Activated naive CD8-positive, alpha-beta T cell treated with anti-CD3 and anti-CD28 coated beads, Interleukin-2, amount 10 ng/mL, durations not matched to agents 7 days and 5 days (primary cell): ENCODE measurements around the gene TSPAN9. TPM values are rescaled to one million over a fixed set of nuclear protein-coding genes. Genes with fewer than 3 reads are reported as not detected.

Experiments
- ATAC-seq: fragments of 150-1000 bp; cut with Tn5 transposase; one replicate; pipeline ENCODE4 v1.10.0; 2021; ENCODE audit warnings: low read depth, moderate library complexity
- POLR2A ChIA-PET: fragments of 350-600 bp; sonication (Branson Sonifier 250); formaldehyde crosslinking; loops from one replicate; lab custom pipeline; 2021; ENCODE audit warnings: antibody characterized with exemption; lab: Charles Lee
- DNase-seq: peaks from one replicate; pipeline ENCODE4 v3.0.0; 2021
- H3K27ac Mint-ChIP-seq: one replicate; pipeline ENCODE4 v1.8.0; 2022; ENCODE audit warnings: mild to moderate bottlenecking, mixed read lengths
- H3K27me3 Mint-ChIP-seq: one replicate; pipeline ENCODE4 v1.8.0; 2022; ENCODE audit warnings: mild to moderate bottlenecking, moderate library complexity, mixed read lengths
- H3K36me3 Mint-ChIP-seq: one replicate; pipeline ENCODE4 v1.8.0; 2021; ENCODE audit warnings: mild to moderate bottlenecking, mixed read lengths
- H3K4me1 Mint-ChIP-seq: one replicate; pipeline ENCODE4 v1.8.0; 2021; ENCODE audit warnings: mixed read lengths
- H3K4me3 Mint-ChIP-seq: one replicate; pipeline ENCODE4 v1.8.0; 2022; ENCODE audit warnings: mild to moderate bottlenecking, moderate library complexity, mixed read lengths
- H3K9me3 Mint-ChIP-seq: one replicate; pipeline ENCODE4 v1.8.0; 2021; ENCODE audit warnings: mixed read lengths
- total RNA-seq, 2 experiments: library from RNA; stranded (reverse); gene quantifications; one replicate each; pipeline ENCODE4 v1.2.3, GENCODE V29; 2021

The TSPAN9 gene
- total RNA-seq, 2 experiments from 2014 or later = 0.42 to 0.60 TPM

- H3K9me3 Mint-ChIP-seq = no peaks in the 10 kb centered on the region
- no peak overlapping the region for H3K4me3 Mint-ChIP-seq
- no peaks in the 10 kb centered on the region for H3K4me1 Mint-ChIP-seq
- no peak for ATAC-seq
- POLR2A ChIA-PET = no interaction called here
- H3K36me3 Mint-ChIP-seq = no peaks in the 10 kb centered on the region
- H3K27me3 Mint-ChIP-seq = no peaks in the 10 kb centered on the region
- H3K27ac Mint-ChIP-seq = no peak overlapping the region
- DNase-seq = no peak
These were observed 12.4 kb downstream of the TSPAN9 start for GRCh38 chr12:3089588-3089987.

GRCh38 chr12:3090240-3091037, 13.3 kb downstream of the TSPAN9 start:
- H3K4me1 Mint-ChIP-seq = no peaks in the 10 kb centered on the region
- H3K27me3 Mint-ChIP-seq = no peaks in the 10 kb centered on the region
- no peaks in the 10 kb centered on the region for H3K36me3 Mint-ChIP-seq
- H3K27ac Mint-ChIP-seq = no peak overlapping the region
- POLR2A ChIA-PET = no interaction called here
- H3K4me3 Mint-ChIP-seq = no peak overlapping the region
- H3K9me3 Mint-ChIP-seq = no peaks in the 10 kb centered on the region
- DNase-seq = no peak
- no peak for ATAC-seq

- H3K9me3 Mint-ChIP-seq = no peaks in the 10 kb centered on the region
- DNase-seq (no peak), ATAC-seq (no peak)
- H3K27ac Mint-ChIP-seq = no peak overlapping the region
- POLR2A ChIA-PET = no interaction called here
- H3K27me3 Mint-ChIP-seq = no peaks in the 10 kb centered on the region
- H3K4me1 Mint-ChIP-seq = no peaks in the 10 kb centered on the region
- no peak overlapping the region for H3K4me3 Mint-ChIP-seq
- H3K36me3 Mint-ChIP-seq = no peaks in the 10 kb centered on the region
These were observed 13.8 kb downstream of the TSPAN9 start for GRCh38 chr12:3091038-3091319.

- POLR2A ChIA-PET = no interaction called here
- Mint-ChIP-seq H3K9me3 (peaks cover 5% of the 10 kb centered on the region), H3K27ac (no peak overlapping the region), H3K4me3 (no peak overlapping the region), H3K27me3 (no peaks in the 10 kb centered on the region), H3K36me3 (no peaks in the 10 kb centered on the region), H3K4me1 (no peaks in the 10 kb centered on the region)
- ATAC-seq (no peak), DNase-seq (no peak)
These were observed 14.4 kb downstream of the TSPAN9 start for GRCh38 chr12:3091382-3092241.

- no peaks in the 10 kb centered on the region for H3K27me3 Mint-ChIP-seq
- no peak overlapping the region for H3K4me3 Mint-ChIP-seq
- H3K36me3 Mint-ChIP-seq = no peaks in the 10 kb centered on the region
- POLR2A ChIA-PET = no interaction called here
- H3K27ac Mint-ChIP-seq = no peak overlapping the region
- ATAC-seq (no peak), DNase-seq (no peak)
- peaks cover 7% of the 10 kb centered on the region for H3K4me1 Mint-ChIP-seq
- peaks cover 6% of the 10 kb centered on the region for H3K9me3 Mint-ChIP-seq
These were observed 15.6 kb downstream of the TSPAN9 start for GRCh38 chr12:3092764-3093163.

- POLR2A ChIA-PET = no interaction called here
- Mint-ChIP-seq H3K4me3 (no peak overlapping the region), H3K27me3 (peaks cover 2% of the 10 kb centered on the region), H3K36me3 (peaks cover 3% of the 10 kb centered on the region), H3K4me1 (peaks cover 7% of the 10 kb centered on the region), H3K27ac (no peak overlapping the region), H3K9me3 (peaks cover 23% of the 10 kb centered on the region)
- no peak for DNase-seq
- ATAC-seq = no peak
These were observed 20.1 kb downstream of the TSPAN9 start for GRCh38 chr12:3097186-3097804.

- DNase-seq (no peak), ATAC-seq (no peak)
- peaks cover 7% of the 10 kb centered on the region for H3K4me1 Mint-ChIP-seq
- no peak overlapping the region for H3K27ac Mint-ChIP-seq
- peaks cover 2% of the 10 kb centered on the region for H3K27me3 Mint-ChIP-seq
- no peak overlapping the region for H3K4me3 Mint-ChIP-seq
- H3K9me3 Mint-ChIP-seq = peaks cover 23% of the 10 kb centered on the region
- POLR2A ChIA-PET = no interaction called here
- H3K36me3 Mint-ChIP-seq = peaks cover 3% of the 10 kb centered on the region
These were observed 20.7 kb downstream of the TSPAN9 start for GRCh38 chr12:3097836-3098235.

- Mint-ChIP-seq H3K4me3 (no peak overlapping the region), H3K36me3 (peaks cover 3% of the 10 kb centered on the region), H3K27ac (no peak overlapping the region), H3K27me3 (peaks cover 2% of the 10 kb centered on the region), H3K4me1 (peaks cover 7% of the 10 kb centered on the region), H3K9me3 (peaks cover 23% of the 10 kb centered on the region)
- no peak for ATAC-seq
- DNase-seq = no peak
- POLR2A ChIA-PET = no interaction called here
These were observed 21.3 kb downstream of the TSPAN9 start for GRCh38 chr12:3098436-3098835.

DNA sequence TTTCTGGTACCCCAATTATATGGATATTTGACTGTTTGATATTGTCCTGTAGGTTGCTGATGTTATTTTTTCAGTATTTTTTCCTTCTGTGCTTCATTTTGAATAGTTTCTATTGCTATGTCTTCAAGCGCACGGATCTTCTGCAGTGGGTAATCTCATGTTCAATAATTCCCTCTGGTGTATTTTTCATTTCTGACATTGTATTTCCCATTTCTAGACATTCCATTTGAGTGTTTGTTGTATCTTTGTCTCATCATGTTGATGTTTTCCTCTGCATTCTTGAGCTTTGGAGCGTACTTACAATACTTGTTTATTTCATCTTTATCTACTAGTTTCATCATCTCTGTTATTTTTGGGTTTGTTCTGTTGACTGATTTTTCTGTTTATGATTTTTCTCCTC, 22.0 kb downstream of the TSPAN9 start:
- Mint-ChIP-seq H3K36me3 (peaks cover 3% of the 10 kb centered on the region), H3K4me1 (peaks cover 7% of the 10 kb centered on the region), H3K27ac (no peak overlapping the region)

DNA sequence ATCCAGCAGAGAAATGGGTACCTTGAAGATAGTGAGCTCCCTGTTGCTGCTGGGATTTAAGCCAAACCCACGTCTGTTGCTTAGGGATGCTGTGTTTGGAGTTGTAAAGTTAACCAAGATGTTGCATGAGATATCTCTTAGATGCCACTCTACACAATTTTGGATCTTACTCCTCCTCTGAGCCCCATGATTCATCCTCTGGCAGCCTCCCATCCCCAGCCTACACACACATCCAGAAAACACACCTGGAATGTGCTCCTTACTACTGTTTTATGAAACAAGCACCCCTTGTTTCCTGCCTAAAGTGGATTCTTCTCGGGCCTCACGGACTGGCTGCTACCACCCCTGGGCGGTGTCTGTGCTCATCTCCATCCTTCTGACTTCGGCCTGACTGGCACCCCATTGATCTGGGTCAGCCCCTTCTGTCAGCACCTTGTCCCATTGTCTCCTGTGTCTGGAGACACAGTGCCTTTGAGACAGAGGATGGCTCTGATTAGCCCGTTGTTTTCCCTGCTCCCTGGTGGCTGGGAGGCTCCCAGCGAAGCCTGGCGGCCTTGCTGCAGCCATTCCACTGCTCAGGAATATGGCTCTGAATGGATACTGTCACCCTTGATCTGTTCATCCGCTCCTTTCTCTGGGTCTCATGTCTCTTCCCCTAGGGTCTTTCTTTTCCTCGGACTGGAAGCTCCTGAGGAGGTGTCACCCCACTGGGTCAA, 24.3 kb downstream of the TSPAN9 start:
- peaks cover 7% of the 10 kb centered on the region for H3K4me1 Mint-ChIP-seq
- ATAC-seq = no peak
- no peak overlapping the region for H3K27ac Mint-ChIP-seq
- peaks cover 3% of the 10 kb centered on the region for H3K36me3 Mint-ChIP-seq
- no peak overlapping the region for H3K4me3 Mint-ChIP-seq
- POLR2A ChIA-PET = interaction anchor here (0.7 kb wide), 1 partner anchor 1297 kb away, joined by 3 read pairs; no protein-coding TSS in a partner anchor
- H3K9me3 Mint-ChIP-seq = peaks cover 19% of the 10 kb centered on the region
- peaks cover 5% of the 10 kb centered on the region for H3K27me3 Mint-ChIP-seq
- no peak for DNase-seq

More for the DNA sequence above, 22.0 kb downstream of the TSPAN9 start:
- POLR2A ChIA-PET = no interaction called here
- Mint-ChIP-seq H3K4me3 (no peak overlapping the region), H3K9me3 (peaks cover 23% of the 10 kb centered on the region), H3K27me3 (peaks cover 5% of the 10 kb centered on the region)
- DNase-seq = no peak
- no peak for ATAC-seq

DNA sequence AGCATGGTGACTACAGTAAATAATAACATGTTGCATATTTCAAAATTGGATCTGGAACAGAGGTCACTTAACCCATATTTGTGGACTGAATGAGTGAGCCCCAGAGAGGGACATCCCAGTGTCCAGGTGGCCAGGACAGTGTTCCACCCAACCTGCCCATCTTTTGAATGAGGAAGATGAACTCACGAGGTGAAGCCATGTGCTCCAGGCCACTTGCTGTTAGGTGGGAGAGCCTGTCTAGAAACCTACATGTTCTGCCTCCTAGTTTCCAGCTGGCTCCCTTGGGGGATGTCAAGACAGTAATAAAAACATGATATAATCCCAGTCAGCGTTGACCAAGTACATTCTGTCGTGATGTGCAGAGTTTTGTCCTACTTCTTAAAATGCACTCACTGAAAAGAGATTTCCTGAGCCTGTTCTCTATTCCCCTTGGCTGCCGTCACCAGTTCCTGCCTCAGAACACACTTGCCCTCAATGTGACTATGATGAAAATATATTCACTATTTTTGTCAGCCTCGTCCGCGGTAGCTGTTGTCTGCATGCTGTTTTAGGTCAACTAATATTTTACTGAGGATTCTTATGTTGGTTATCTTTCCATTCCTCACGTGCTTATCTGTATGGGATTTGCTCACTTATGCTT, 25.7 kb downstream of the TSPAN9 start:
- DNase-seq (no peak), ATAC-seq (no peak)
- Mint-ChIP-seq H3K27me3 (peaks cover 5% of the 10 kb centered on the region), H3K4me3 (no peak overlapping the region), H3K9me3 (peaks cover 16% of the 10 kb centered on the region), H3K36me3 (peaks cover 3% of the 10 kb centered on the region), H3K4me1 (no peaks in the 10 kb centered on the region), H3K27ac (no peak overlapping the region)
- POLR2A ChIA-PET = no interaction called here

DNA sequence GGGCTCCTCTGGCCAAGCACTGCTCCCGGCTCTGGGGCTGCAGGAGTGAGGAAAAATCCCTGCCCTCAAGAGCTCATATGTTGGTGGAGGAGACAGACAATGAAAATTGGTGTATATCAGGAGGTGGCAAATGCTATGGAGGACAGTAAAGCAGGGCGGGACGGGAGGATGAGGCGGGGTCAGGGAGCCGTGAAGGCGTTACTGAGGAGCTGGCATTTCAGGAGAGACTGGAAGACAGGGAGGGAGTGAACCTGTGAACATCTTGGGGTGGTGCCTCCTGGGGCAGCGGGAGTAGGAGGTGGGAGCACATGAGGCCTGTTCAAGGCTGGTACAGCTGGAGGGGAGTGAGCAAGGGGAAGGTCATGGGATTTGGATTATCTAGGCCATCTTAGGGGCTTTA, 26.6 kb downstream of the TSPAN9 start:
- Mint-ChIP-seq H3K27ac (no peak overlapping the region), H3K9me3 (peaks cover 9% of the 10 kb centered on the region), H3K4me3 (no peak overlapping the region), H3K27me3 (peaks cover 5% of the 10 kb centered on the region), H3K4me1 (no peaks in the 10 kb centered on the region), H3K36me3 (no peaks in the 10 kb centered on the region)
- DNase-seq (no peak), ATAC-seq (no peak)
- POLR2A ChIA-PET = no interaction called here
